GM18867 (cell line): Measurements from ENCODE around the gene MRPL39.

Source experiments
- ATAC-seq: cut with Tn5 transposase; IDR thresholded peaks from one replicate; pipeline ENCODE4 v1.9.1; 2021; ENCODE audit warnings: mild to moderate bottlenecking, moderate library complexity; ENCODE audit not compliant: unreplicated experiment

The MRPL39 gene

GRCh38 chr21:25541042-25541441, 66.2 kb downstream of the MRPL39 start:
- ATAC-seq, result no peak

GRCh38 chr21:25539606-25540005, 67.7 kb downstream of the MRPL39 start:
- ATAC-seq, result no peak

GRCh38 chr21:25537174-25537573, 70.1 kb downstream of the MRPL39 start:
- no peak for ATAC-seq

GRCh38 chr21:25536752-25537151, 70.5 kb downstream of the MRPL39 start:
- ATAC-seq, result no peak

DNA sequence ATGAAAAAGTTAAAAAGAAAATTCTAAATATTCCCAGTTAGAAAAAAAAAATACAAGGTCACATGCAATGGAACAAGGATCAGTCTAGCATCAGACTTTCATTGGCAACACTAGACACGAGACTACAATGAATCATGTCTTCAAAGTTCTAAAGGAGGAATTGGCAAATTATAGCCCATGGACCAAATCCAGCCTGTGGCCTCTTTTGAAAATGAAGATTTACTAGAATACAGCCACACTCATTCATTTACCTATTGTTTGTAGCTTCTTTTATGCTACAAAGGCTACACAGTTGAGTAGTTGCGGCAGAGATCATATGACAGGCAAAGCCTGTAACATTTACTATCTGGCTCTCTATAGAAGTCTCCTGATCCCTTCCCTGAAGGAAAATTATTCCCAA, 71.4 kb downstream of the MRPL39 start:
- ATAC-seq, result no peak
